ENCODE data around the gene ITPRIPL1.

DNA sequence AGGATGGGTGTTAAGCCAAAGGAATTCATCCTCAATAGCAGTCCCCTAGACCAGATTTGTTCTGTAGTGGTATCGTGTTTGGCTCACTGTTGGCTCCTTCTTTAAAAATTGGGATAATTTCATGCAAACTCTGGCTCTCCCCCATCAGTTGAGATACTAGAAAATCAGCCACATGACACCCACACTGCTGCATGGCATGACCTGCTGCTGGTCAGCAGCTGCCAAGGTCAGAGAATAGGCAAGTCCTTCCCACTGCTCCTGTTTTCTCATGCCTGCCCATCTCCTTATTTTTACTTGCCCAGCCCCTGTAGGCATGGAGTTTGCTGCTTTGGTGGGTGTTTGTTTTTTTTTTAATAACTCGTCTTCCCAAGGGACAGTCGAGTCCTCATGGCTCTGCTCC lies 18.7 kb upstream of the ITPRIPL1 start:
- TF ChIP-seq POLR2AphosphoS5 (IDR thresholded peaks at IDR 0.05) (no peak), POLR2A (IDR thresholded peaks at IDR 0.05) (no peak)
- TF ChIP-seq, protein P1, sequence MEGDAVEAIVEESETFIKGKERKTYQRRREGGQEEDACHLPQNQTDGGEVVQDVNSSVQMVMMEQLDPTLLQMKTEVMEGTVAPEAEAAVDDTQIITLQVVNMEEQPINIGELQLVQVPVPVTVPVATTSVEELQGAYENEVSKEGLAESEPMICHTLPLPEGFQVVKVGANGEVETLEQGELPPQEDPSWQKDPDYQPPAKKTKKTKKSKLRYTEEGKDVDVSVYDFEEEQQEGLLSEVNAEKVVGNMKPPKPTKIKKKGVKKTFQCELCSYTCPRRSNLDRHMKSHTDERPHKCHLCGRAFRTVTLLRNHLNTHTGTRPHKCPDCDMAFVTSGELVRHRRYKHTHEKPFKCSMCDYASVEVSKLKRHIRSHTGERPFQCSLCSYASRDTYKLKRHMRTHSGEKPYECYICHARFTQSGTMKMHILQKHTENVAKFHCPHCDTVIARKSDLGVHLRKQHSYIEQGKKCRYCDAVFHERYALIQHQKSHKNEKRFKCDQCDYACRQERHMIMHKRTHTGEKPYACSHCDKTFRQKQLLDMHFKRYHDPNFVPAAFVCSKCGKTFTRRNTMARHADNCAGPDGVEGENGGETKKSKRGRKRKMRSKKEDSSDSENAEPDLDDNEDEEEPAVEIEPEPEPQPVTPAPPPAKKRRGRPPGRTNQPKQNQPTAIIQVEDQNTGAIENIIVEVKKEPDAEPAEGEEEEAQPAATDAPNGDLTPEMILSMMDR (IDR thresholded peaks at IDR 0.05 in 8 of 11, conservative IDR thresholded peaks at IDR 0.05 in 3 of 11) = no peak
